H9 (cell line): Measurements from ENCODE around the gene KAZN. TPM values are rescaled to one million over a fixed set of nuclear protein-coding genes. Genes with fewer than 3 reads are reported as not detected.
A peak's percentile ranks its signal among the peaks of the same experiment; 100 is the strongest.

Source experiments
- DNase-seq: peaks from one replicate; pipeline ENCODE4 v3.0.0-alpha.2; 2017
- H2AFZ ChIP-seq: one replicate; pipeline ENCODE4 v1.6.1; 2013; ENCODE audit warnings: mild to moderate bottlenecking, low read length, control low read depth, moderate library complexity
- H2AK5ac ChIP-seq: 2 replicates; pipeline ENCODE4 v1.6.1; 2013; ENCODE audit warnings: low read length, control low read depth, mixed read lengths; ENCODE audit not compliant: insufficient read length
- H2BK120ac ChIP-seq: one replicate; pipeline ENCODE4 v1.6.1; 2013; ENCODE audit warnings: low read depth, mild to moderate bottlenecking, low read length, control low read depth, inconsistent platforms; ENCODE audit not compliant: poor library complexity, severe bottlenecking
- H2BK12ac ChIP-seq: 2 replicates; pipeline ENCODE4 v1.6.1; 2013; ENCODE audit warnings: low read length, control low read depth, mixed read lengths, low read depth; ENCODE audit not compliant: insufficient read length
- H2BK15ac ChIP-seq: 2 replicates; pipeline ENCODE4 v1.6.1; 2013; ENCODE audit warnings: low read depth, low read length, control low read depth
- H2BK20ac ChIP-seq: one replicate; pipeline ENCODE4 v1.6.1; 2013; ENCODE audit warnings: low read depth, mild to moderate bottlenecking, low read length, control low read depth, inconsistent platforms; ENCODE audit not compliant: poor library complexity, severe bottlenecking
- H2BK5ac ChIP-seq: 2 replicates; pipeline ENCODE4 v1.6.1; 2013; ENCODE audit warnings: low read length, control low read depth, mixed read lengths; ENCODE audit not compliant: insufficient read length
- H3K14ac ChIP-seq: 2 replicates; pipeline ENCODE4 v1.6.1; 2013; ENCODE audit warnings: low read length, control low read depth; ENCODE audit not compliant: insufficient read depth
- H3K18ac ChIP-seq: 2 replicates; pipeline ENCODE4 v1.6.1; 2013; ENCODE audit warnings: low read depth, mild to moderate bottlenecking, mixed read lengths, low read length, control low read depth; ENCODE audit not compliant: insufficient read length
- H3K23ac ChIP-seq: 2 replicates; pipeline ENCODE4 v1.6.1; 2013; ENCODE audit warnings: low read length, control low read depth, mixed read lengths, low read depth; ENCODE audit not compliant: insufficient read length
- H3K23me2 ChIP-seq: 2 replicates; pipeline ENCODE4 v1.6.1; 2013; ENCODE audit warnings: low read depth, mild to moderate bottlenecking, mixed read lengths, low read length, control low read depth; ENCODE audit not compliant: insufficient read length, poor library complexity, severe bottlenecking
- H3K27ac ChIP-seq: 2 replicates; pipeline ENCODE4 v1.5.1; 2013; ENCODE audit warnings: low read length, control low read depth, mixed read lengths, low read depth; ENCODE audit not compliant: insufficient read length
- H3K27me3 ChIP-seq: 2 replicates; pipeline ENCODE4 v1.6.1; 2013; ENCODE audit warnings: low read length, control low read depth, inconsistent platforms; ENCODE audit not compliant: insufficient read depth
- H3K4ac ChIP-seq: 2 replicates; pipeline ENCODE4 v1.6.1; 2013; ENCODE audit warnings: low read depth, mild to moderate bottlenecking, control low read depth, inconsistent platforms, low read length, moderate library complexity
- H3K4me1 ChIP-seq: 2 replicates; pipeline ENCODE4 v1.6.1; 2013; ENCODE audit warnings: low read length, control low read depth, inconsistent platforms; ENCODE audit not compliant: insufficient read depth
- H3K4me2 ChIP-seq: 2 replicates; pipeline ENCODE4 v1.6.1; 2013; ENCODE audit warnings: low read length, control low read depth, mixed read lengths; ENCODE audit not compliant: insufficient read length, insufficient read depth
- H3K56ac ChIP-seq: 2 replicates; pipeline ENCODE4 v1.6.1; 2013; ENCODE audit warnings: low read depth, mild to moderate bottlenecking, mixed read lengths, low read length, control low read depth; ENCODE audit not compliant: insufficient read length
- H3K79me1 ChIP-seq: 2 replicates; pipeline ENCODE4 v1.6.1; 2013; ENCODE audit warnings: low read depth, mild to moderate bottlenecking, moderate library complexity, low read length, control low read depth, inconsistent platforms; ENCODE audit not compliant: insufficient read depth, poor library complexity, severe bottlenecking
- H3K79me2 ChIP-seq: 2 replicates; pipeline ENCODE4 v1.6.1; 2013; ENCODE audit warnings: low read length, control low read depth, inconsistent platforms; ENCODE audit not compliant: insufficient read depth
- H3K9ac ChIP-seq: 2 replicates; pipeline ENCODE4 v1.6.1; 2013; ENCODE audit warnings: low read length, control low read depth, mixed read lengths; ENCODE audit not compliant: insufficient read length; ENCODE audit errors: extremely low read depth
- H3K9me3 ChIP-seq: one replicate; pipeline ENCODE4 v1.6.1; 2013; ENCODE audit warnings: low read depth, low read length, inconsistent platforms; ENCODE audit not compliant: control insufficient read depth
- H3T11ph ChIP-seq: one replicate; pipeline ENCODE4 v1.6.1; 2013; ENCODE audit warnings: mild to moderate bottlenecking, low read length, control low read depth, inconsistent platforms
- H4K20me1 ChIP-seq: one replicate; pipeline ENCODE4 v1.6.1; 2013; ENCODE audit not compliant: control insufficient read depth, insufficient read length, insufficient read depth
- H4K5ac ChIP-seq: 2 replicates; pipeline ENCODE4 v1.6.1; 2013; ENCODE audit warnings: low read depth, mild to moderate bottlenecking, mixed read lengths, low read length, control low read depth; ENCODE audit not compliant: insufficient read length
- H4K8ac ChIP-seq: replicated peaks from 2 replicates; pipeline ENCODE4 v1.6.1; 2013; ENCODE audit warnings: low read length, control low read depth, mixed read lengths, low read depth; ENCODE audit not compliant: insufficient read length
- H4K91ac ChIP-seq: 2 replicates; pipeline ENCODE4 v1.6.1; 2013; ENCODE audit warnings: low read depth, mild to moderate bottlenecking, moderate library complexity, mixed read lengths, low read length, control low read depth; ENCODE audit not compliant: insufficient read length
- H3K27ac Mint-ChIP-seq, 3 experiments: 2 replicates in 2 of 3; 3 replicates in 1 of 3; pipeline ENCODE4 v1.8.0; 2020 to 2021; ENCODE audit warnings: mixed read lengths in 3 of 3, mild to moderate bottlenecking in 1 of 3, moderate library complexity in 1 of 3
- H3K27me3 Mint-ChIP-seq: 2 replicates; pipeline ENCODE4 v1.8.0; 2021; ENCODE audit warnings: low read depth, mild to moderate bottlenecking, moderate library complexity, mixed read lengths
- H3K36me3 Mint-ChIP-seq, 3 experiments: 2 replicates in 2 of 3; 3 replicates in 1 of 3; pipeline ENCODE4 v1.8.0; 2020 to 2021; ENCODE audit warnings: low read depth in 3 of 3, mixed read lengths in 3 of 3; ENCODE audit not compliant: insufficient read depth in 1 of 3
- H3K4me1 Mint-ChIP-seq, 2 experiments: 2 replicates each; pipeline ENCODE4 v1.8.0; 2020; ENCODE audit warnings: mixed read lengths in 2 of 2
- H3K4me3 Mint-ChIP-seq, 2 experiments: 2 replicates in 1 of 2; 3 replicates in 1 of 2; pipeline ENCODE4 v1.8.0; 2020 to 2021; ENCODE audit warnings: mild to moderate bottlenecking in 2 of 2, mixed read lengths in 2 of 2, moderate library complexity in 1 of 2
- H3K9me3 Mint-ChIP-seq, 2 experiments: 2 replicates in 1 of 2; 3 replicates in 1 of 2; pipeline ENCODE4 v1.8.0; 2020; ENCODE audit warnings: mild to moderate bottlenecking in 2 of 2, mixed read lengths in 2 of 2, moderate library complexity in 1 of 2
- CTCF ChIP-seq: fragments of 200-600 bp; sonication (generic); conservative IDR thresholded peaks from 3 replicates; pipeline ENCODE4 v1.8.0; 2021; ENCODE audit warnings: antibody characterized with exemption, mild to moderate bottlenecking
- WGBS: extraction: QIAGEN DNeasy Blood & Tissue Kit; methylation state at CpG from one replicate; pipeline ENCODE4 v1.1.7; 2013; ENCODE audit warnings: missing lambda C conversion rate, low lambda C conversion rate, mixed read lengths; ENCODE audit not compliant: insufficient read length; ENCODE audit errors: extremely low coverage; 5-methylcytosine and 5-hydroxymethylcytosine counted together
- total RNA-seq: library from RNA; stranded (reverse); gene quantifications from 2 replicates; pipeline ENCODE4 v1.2.1, GENCODE V29; 2021

The KAZN gene
- total RNA-seq, 1 experiment from 2014 or later, result 7.6 TPM

DNA sequence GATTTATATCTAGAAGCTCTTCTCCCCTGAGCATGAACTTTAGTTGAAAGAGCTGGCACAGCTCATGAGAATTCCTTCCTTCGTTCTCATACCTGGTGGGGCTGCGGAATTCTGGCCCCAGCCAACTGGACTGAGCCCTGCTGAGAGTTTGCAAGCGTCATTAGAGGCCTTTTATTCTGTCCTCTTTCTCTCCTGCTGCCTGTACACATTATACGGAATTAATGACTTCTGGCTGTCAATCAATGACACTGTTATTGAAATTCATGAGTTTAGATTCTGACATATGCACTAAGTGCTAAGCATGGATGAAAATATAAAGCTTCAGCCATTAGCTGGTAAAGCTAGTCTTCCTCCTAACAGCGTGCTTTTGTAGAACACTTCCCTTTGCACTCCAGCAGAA lies 27.5 kb downstream of the KAZN start:
- no peaks in the 10 kb centered on the region; the same call in 1 of the 2 replicates for H3K4me1 ChIP-seq
- Mint-ChIP-seq H3K27ac (0 out of 7 replicates have a peak overlapping the region, but pooled peaks of 1 of the 3 experiments have one; percentile 49), H3K27me3 (no peaks in the 10 kb centered on the region), H3K9me3 (peaks cover 3 to 4% of the 10 kb centered on the region in 2 experiments; a peak in 3 of 5 replicates), H3K4me1 (peaks cover 30 to 32% of the 10 kb centered on the region in 2 experiments), H3K36me3 (peaks cover 0 to 4% (median 0%) of the 10 kb centered on the region in 3 experiments; a peak in 2 of 7 replicates), H3K4me3 (no peak overlapping the region)
- no peak overlapping the region for H2AK5ac ChIP-seq
- no peaks in the 10 kb centered on the region for H3K27me3 ChIP-seq
- DNase-seq, result no peak
- no peak overlapping the region for H3K4ac ChIP-seq
- H2BK5ac ChIP-seq, result no peak overlapping the region
- H3K18ac ChIP-seq, result no peak overlapping the region
- H2BK12ac ChIP-seq, result no peak overlapping the region
- no peaks in the 10 kb centered on the region for H3K79me1 ChIP-seq
- no peak overlapping the region for H2BK20ac ChIP-seq
- no peak overlapping the region for H3K23ac ChIP-seq
- H3K27ac ChIP-seq, result no peak overlapping the region
- no CpG with 5 or more reads among the region's 5 CpGs for WGBS
- H3K9me3 ChIP-seq, result no peaks in the 10 kb centered on the region
- H3K14ac ChIP-seq, result no peak overlapping the region
- H4K5ac ChIP-seq, result no peak overlapping the region
- H3K9ac ChIP-seq, result no peak overlapping the region
- H3K4me2 ChIP-seq, result no peak overlapping the region
- H3K56ac ChIP-seq, result no peak overlapping the region
- no peaks in the 10 kb centered on the region for H3K79me2 ChIP-seq
- H4K91ac ChIP-seq, result no peak overlapping the region
- H2BK120ac ChIP-seq, result no peak overlapping the region
- no peak for TF ChIP-seq CTCF
- H2BK15ac ChIP-seq, result no peak overlapping the region
- H4K8ac ChIP-seq, result no peak overlapping the region
- H2AFZ ChIP-seq, result no peak overlapping the region
- no peaks in the 10 kb centered on the region for H4K20me1 ChIP-seq
- H3K23me2 ChIP-seq, result no peaks in the 10 kb centered on the region
- H3T11ph ChIP-seq, result no peak overlapping the region
